Neural cell (in vitro differentiated cells): ENCODE measurements around the gene CTNNBL1. TPM values are rescaled to one million over a fixed set of nuclear protein-coding genes. Genes with fewer than 3 reads are reported as not detected.
A peak's percentile ranks its signal among the peaks of the same experiment; 100 is the strongest.

Experiments used
- H2AFZ ChIP-seq: fragments of 200-600, 300-800 bp; sonication (generic), shearing (Covaris generic); 2 replicates; pipeline ENCODE4 v1.6.0; 2014; ENCODE audit warnings: low read depth, mild to moderate bottlenecking, antibody characterized with exemption, low read length, moderate library complexity
- H3F3A ChIP-seq: fragments of 200-600 bp; shearing (Covaris generic); 2 replicates; pipeline ENCODE4 v1.6.1; 2016; ENCODE audit warnings: mild to moderate bottlenecking, moderate library complexity, mixed read lengths, antibody characterized with exemption, low read length; ENCODE audit not compliant: insufficient read depth, poor library complexity, severe bottlenecking
- H3K27ac ChIP-seq: fragments of 200-600, 300-800 bp; sonication (generic), shearing (Covaris generic); 2 replicates; pipeline ENCODE4 v1.5.1; 2014; ENCODE audit warnings: mild to moderate bottlenecking, low read length, moderate library complexity
- H3K27me3 ChIP-seq: fragments of 300-800, 200-600 bp; sonication (generic), shearing (Covaris generic); 2 replicates; pipeline ENCODE4 v1.6.0; 2014; ENCODE audit warnings: mild to moderate bottlenecking, low read depth, low read length, moderate library complexity; ENCODE audit not compliant: insufficient read depth
- H3K36me3 ChIP-seq: fragments of 300-800, 200-600 bp; sonication (generic), shearing (Covaris generic); 2 replicates; pipeline ENCODE4 v1.5.1; 2014; ENCODE audit warnings: mild to moderate bottlenecking, antibody characterized with exemption, low read length, moderate library complexity; ENCODE audit not compliant: insufficient read depth
- H3K4me2 ChIP-seq: fragments of 300-800, 200-600 bp; sonication (generic), shearing (Covaris generic); 2 replicates; pipeline ENCODE4 v1.6.0; 2014; ENCODE audit warnings: mild to moderate bottlenecking, low read length
- H3K4me3 ChIP-seq: fragments of 300-800, 200-600 bp; sonication (generic), shearing (Covaris generic); 2 replicates; pipeline ENCODE4 v1.5.1; 2014; ENCODE audit warnings: mild to moderate bottlenecking, low read length, moderate library complexity
- H3K79me2 ChIP-seq: fragments of 200-600 bp; shearing (Covaris generic); replicated peaks from 2 replicates; pipeline ENCODE4 v1.6.0; 2014; ENCODE audit warnings: mild to moderate bottlenecking, low read length, moderate library complexity; ENCODE audit not compliant: insufficient read depth
- H3K9ac ChIP-seq: fragments of 300-800, 200-600 bp; sonication (generic), shearing (Covaris generic); 2 replicates; pipeline ENCODE4 v1.6.1; 2016; ENCODE audit warnings: mild to moderate bottlenecking, low read length, mixed read lengths
- H3K9me2 ChIP-seq: fragments of 200-600 bp; shearing (Covaris generic); 2 replicates; pipeline ENCODE4 v1.6.1; 2016; ENCODE audit warnings: mild to moderate bottlenecking, low read length, mixed read lengths; ENCODE audit not compliant: insufficient read depth
- H3K9me3 ChIP-seq: fragments of 200-600, 300-800 bp; sonication (generic), shearing (Covaris generic); 2 replicates; pipeline ENCODE4 v1.6.1; 2016; ENCODE audit warnings: mild to moderate bottlenecking, mixed run types, low read length, moderate library complexity, mixed read lengths
- H4K20me1 ChIP-seq: fragments of 200-600 bp; shearing (Covaris generic); 2 replicates; pipeline ENCODE4 v1.6.1; 2016; ENCODE audit warnings: mild to moderate bottlenecking, mixed run types; ENCODE audit not compliant: insufficient read depth
- CTCF ChIP-seq: fragments of 450-650 bp; IDR thresholded peaks from 2 replicates; pipeline ENCODE4 v1.5.1; 2014; ENCODE audit warnings: antibody characterized with exemption, mild to moderate bottlenecking, moderate library complexity; ENCODE audit not compliant: poor library complexity, severe bottlenecking
- EP300 ChIP-seq: fragments of 450-650 bp; conservative IDR thresholded peaks from 2 replicates; pipeline ENCODE4 v1.6.1; 2014; ENCODE audit warnings: antibody characterized with exemption, mild to moderate bottlenecking, moderate library complexity; ENCODE audit not compliant: poor library complexity, severe bottlenecking
- EZH2 ChIP-seq: fragments of 200-600, 300-800 bp; shearing (Covaris generic), sonication (generic); IDR thresholded peaks from 2 replicates; pipeline ENCODE4 v1.6.1; 2014; ENCODE audit warnings: antibody characterized with exemption, low read length, borderline replicate concordance, mild to moderate bottlenecking; ENCODE audit not compliant: insufficient read depth, poor library complexity, severe bottlenecking
- MXI1 ChIP-seq: fragments of 450-650 bp; conservative IDR thresholded peaks from 2 replicates; pipeline ENCODE4 v1.6.1; 2014; ENCODE audit warnings: antibody characterized with exemption, mild to moderate bottlenecking; ENCODE audit not compliant: poor library complexity, severe bottlenecking
- POLR2AphosphoS5 ChIP-seq: IDR thresholded peaks from 2 replicates; pipeline ENCODE4 v1.6.1; 2012
- RAD21 ChIP-seq: fragments of 450-650 bp; conservative IDR thresholded peaks from 2 replicates; pipeline ENCODE4 v1.6.1; 2014; ENCODE audit warnings: antibody characterized with exemption, mild to moderate bottlenecking, moderate library complexity
- REST ChIP-seq: IDR thresholded peaks from 2 replicates; pipeline ENCODE4 v1.6.1; 2012; ENCODE audit warnings: borderline replicate concordance
- SMC3 ChIP-seq: fragments of 450-650 bp; conservative IDR thresholded peaks from 2 replicates; pipeline ENCODE4 v1.6.1; 2014; ENCODE audit warnings: antibody characterized with exemption, mild to moderate bottlenecking, moderate library complexity; ENCODE audit not compliant: poor library complexity
- TAF1 ChIP-seq: IDR thresholded peaks from 2 replicates; pipeline ENCODE4 v1.6.1; 2012; ENCODE audit warnings: low read depth
- polyA plus RNA-seq: library from polyadenylated mRNA; depleted of rRNA; stranded (reverse); fragments of >200 nt; gene quantifications from 2 replicates; pipeline ENCODE4 v1.2.3, GENCODE V29; 2014

The CTNNBL1 gene
- polyA plus RNA-seq, 1 donor from 2014 or later: 32.6 TPM

- H3K9ac ChIP-seq: no peak overlapping the region
- no peaks in the 10 kb centered on the region for H3F3A ChIP-seq
- no peak overlapping the region for H2AFZ ChIP-seq
- peak overlapping the region; percentile 41 for H3K27ac ChIP-seq
- H3K4me2 ChIP-seq: no peak overlapping the region
- no peaks in the 10 kb centered on the region for H3K79me2 ChIP-seq
- H3K4me3 ChIP-seq: no peak overlapping the region
- H3K9me3 ChIP-seq: no peaks in the 10 kb centered on the region
- H4K20me1 ChIP-seq: no peaks in the 10 kb centered on the region
- H3K36me3 ChIP-seq: no peaks in the 10 kb centered on the region
- TF ChIP-seq REST: peak; percentile 28
- TF ChIP-seq TAF1: no peak
- H3K27me3 ChIP-seq: no peaks in the 10 kb centered on the region
- no peaks in the 10 kb centered on the region for H3K9me2 ChIP-seq
Measured at GRCh38 chr20:37777012-37777950, 83.5 kb downstream of the CTNNBL1 start.

GRCh38 chr20:37777988-37778659 is 84.3 kb downstream of the CTNNBL1 start:
- Histone ChIP-seq H3F3A (no peaks in the 10 kb centered on the region), H2AFZ (no peak overlapping the region), H3K9me2 (no peaks in the 10 kb centered on the region), H3K9ac (no peak overlapping the region), H3K27ac (no peak overlapping the region), H3K4me3 (no peak overlapping the region), H3K27me3 (no peaks in the 10 kb centered on the region), H3K79me2 (no peaks in the 10 kb centered on the region), H3K4me2 (no peak overlapping the region), H4K20me1 (no peaks in the 10 kb centered on the region), H3K36me3 (no peaks in the 10 kb centered on the region), H3K9me3 (no peaks in the 10 kb centered on the region)
- TF ChIP-seq MXI1 (no peak), TAF1 (no peak), RAD21 (no peak), POLR2AphosphoS5 (no peak), EP300 (no peak), SMC3 (no peak), REST (no peak), CTCF (no peak), EZH2 (no peak)
